Activated CD4-positive, alpha-beta T cell treated with anti-CD3 and anti-CD28 coated beads for 24 hours (primary cell): Measurements from ENCODE around the gene RELA.
A peak's percentile ranks its signal among the peaks of the same experiment; 100 is the strongest.
"Not testable (repeated sequence)": the region's sequence is repeated elsewhere in the genome, so short reads cannot be mapped to it uniquely, and the experiment has no call there.

Source experiments
- DNase-seq, 2 donors: peaks; one replicate each; pipeline ENCODE4 v3.0.0-alpha.2; 2020; ENCODE audit warnings: low read depth in 2 of 2

RELA gene

GRCh38 chr11:65672180-65672860, 9.6 kb upstream of the RELA start:
- no peak for DNase-seq

DNA sequence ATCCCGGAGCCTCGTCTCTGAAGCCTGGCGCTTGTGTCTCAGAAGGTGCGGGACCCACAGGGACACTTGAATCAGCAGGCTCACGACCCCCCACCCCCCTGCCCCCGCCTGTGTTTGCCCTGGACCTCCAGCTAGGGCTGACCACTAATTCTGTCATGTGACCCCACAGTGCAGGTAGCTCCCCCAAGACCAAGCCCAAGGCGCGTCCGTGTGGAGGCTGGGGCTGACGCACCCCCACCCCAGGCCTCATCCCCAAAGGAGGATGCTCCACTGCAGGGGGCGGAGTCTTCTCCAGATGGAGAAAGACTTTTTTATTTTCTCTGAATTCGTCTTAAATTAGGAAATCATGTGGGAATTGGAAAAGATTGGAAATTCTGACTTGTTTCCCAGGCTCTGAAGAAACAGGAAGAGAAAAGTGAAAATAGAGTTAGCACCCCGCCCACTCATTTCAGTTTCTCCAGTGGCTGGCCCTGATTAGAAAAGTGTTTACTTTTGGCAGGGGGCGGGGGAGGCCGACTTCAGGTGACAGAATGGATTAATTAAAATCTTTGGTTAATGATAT, 1.0 kb upstream of the RELA start:
- DNase-seq = peak in 1 of 2 donors; percentile 30

DNA sequence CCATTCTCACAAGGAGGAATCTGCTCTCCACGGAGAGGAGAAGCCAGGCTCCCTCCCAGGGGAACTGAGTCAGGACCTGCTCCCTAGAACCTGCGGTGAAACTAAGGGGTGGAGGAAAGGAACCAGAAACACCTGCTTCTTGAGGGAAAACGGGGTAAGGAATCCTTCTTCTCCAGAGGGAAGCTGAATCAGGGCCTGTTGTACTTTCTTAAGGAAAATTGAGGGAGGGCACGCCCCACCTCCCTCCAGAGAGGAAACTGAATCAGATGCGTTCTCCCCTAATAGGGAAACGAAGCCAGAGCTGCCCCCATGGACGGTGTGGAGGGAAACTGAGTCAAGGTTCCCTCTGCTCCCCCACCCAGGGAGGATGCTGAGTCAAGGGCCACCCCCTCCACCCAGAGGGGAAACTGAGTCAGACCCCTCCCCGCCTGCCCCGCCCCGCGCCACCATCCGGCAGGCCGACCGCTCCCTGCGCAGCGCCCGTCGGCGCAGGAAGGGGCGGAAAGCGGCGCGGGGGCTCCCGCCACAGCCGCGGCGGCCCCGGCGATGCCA, 393 bp downstream of the RELA start:
- no peak for DNase-seq

GRCh38 chr11:65661599-65662246, 993 bp downstream of the RELA start:
- no peak for DNase-seq

- not testable (repeated sequence) for DNase-seq
Observed at GRCh38 chr11:65660908-65661307, 1.8 kb downstream of the RELA start.

- DNase-seq = no peak
Observed at GRCh38 chr11:65660038-65660437, 2.7 kb downstream of the RELA start.

DNA sequence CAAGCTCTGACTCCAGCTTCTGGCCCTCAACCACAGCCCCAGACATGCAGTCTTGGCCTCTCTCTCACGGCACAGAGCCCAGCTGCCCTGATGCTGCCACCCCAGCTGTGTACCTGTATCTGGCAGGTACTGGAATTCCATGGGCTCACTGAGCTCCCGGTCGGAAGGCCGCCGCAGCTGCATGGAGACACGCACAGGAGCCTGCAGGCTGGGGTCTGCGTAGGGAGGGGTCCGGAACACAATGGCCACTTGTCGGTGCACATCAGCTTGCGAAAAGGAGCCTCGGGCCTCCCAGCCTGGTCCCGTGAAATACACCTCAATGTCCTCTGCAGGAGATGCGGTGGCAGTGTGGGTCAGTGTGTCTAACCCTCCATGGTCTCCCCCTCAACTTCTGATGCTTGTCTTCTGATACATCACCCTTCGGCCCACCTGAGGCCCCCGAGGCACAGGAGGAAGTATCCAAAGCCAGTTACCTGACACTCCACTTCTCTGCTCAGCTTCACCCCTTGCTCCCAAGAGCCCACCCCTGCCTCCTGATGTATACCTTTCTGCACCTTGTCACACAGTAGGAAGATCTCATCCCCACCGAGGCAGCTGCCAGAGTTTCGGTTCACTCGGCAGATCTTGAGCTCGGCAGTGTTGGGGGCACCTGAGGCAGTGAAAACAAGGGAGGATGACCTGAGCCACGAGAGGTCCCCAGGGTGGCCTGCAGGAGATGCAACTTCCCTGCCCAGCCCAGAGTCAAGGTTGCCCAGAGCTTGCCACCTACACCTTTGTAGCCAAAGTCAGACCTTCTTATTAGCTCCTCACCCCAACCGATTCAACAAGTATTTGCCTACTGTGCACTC, 4.3 kb downstream of the RELA start:
- no peak for DNase-seq

GRCh38 chr11:65657426-65657825, 5.3 kb downstream of the RELA start:
- DNase-seq = no peak

DNA sequence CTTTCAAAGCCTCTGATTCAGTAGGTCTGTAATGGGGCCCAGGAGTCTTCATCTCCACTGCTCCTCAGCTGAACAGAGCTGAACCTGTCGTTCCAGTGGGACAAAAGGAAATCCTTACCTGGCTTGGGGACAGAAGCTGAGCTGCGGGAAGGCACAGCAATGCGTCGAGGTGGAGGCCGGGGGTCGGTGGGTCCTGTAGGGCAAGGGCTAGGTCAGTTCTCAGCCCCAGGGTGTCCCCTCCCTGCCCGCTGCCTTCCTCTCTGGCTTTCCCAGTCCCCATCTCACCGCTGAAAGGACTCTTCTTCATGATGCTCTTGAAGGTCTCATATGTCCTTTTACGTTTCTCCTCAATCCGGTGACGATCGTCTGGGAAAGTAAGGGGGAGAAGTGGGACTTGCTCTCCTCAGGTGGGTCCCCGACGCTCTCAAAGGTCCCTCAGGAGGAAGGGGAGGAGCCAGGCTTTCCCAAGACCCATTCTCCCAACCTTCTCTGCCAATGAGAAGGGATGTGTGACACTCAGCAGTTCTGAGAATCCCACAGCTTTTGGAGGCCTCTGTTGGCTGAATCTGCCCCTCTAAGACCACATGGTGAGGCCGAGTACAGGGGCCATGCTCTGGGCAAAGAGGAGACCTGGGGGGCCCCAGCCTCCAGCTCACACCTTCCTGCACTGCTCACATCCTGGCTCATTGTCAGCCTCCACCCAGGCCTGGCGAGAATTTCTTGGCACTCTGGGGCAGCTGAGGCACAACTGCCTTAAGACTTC, 7.0 kb downstream of the RELA start:
- DNase-seq = no peak

DNA sequence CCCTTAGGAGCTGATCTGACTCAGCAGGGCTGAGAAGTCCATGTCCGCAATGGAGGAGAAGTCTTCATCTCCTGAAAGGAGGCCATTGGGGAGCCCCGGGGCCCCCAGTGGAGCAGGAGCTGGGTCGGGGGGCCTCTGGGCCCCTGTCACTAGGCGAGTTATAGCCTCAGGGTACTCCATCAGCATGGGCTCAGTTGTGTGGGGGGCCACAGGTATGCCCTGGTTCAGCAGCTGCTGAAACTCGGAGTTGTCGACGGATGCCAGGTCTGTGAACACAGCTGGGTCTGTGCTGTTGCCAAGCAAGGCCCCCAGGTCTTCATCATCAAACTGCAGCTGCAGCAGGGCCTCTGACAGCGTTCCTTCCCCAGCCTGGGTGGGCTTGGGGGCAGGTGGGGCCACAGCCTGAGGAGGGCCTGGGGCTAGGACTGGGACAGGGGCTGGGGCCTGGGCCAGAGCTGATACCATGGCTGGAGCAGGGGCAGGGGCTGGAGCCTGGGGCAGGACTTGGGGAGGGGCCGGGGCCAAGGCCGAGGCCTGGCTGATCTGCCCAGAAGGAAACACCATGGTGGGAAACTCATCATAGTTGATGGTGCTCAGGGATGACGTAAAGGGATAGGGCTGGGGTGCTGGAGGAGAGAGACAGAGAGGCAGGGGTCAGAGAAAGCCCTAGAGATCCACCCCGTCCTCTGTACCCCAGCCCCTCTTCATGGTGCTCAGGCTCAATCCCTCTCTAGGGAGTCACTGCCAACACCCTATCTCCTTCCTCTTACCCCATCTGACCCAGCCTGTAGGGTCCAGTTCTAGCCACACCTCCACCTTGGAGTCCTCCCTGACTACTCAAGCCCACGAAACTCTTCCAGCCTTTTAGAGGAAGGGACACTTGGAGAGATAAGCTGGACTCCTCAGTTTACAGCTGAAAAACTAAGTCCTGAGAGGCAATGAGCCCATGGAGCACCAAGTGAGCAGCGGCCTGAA, 8.1 kb downstream of the RELA start:
- DNase-seq = no peak

- no peak for DNase-seq
Observed at GRCh38 chr11:65653229-65654225, 9.2 kb downstream of the RELA start.

DNA sequence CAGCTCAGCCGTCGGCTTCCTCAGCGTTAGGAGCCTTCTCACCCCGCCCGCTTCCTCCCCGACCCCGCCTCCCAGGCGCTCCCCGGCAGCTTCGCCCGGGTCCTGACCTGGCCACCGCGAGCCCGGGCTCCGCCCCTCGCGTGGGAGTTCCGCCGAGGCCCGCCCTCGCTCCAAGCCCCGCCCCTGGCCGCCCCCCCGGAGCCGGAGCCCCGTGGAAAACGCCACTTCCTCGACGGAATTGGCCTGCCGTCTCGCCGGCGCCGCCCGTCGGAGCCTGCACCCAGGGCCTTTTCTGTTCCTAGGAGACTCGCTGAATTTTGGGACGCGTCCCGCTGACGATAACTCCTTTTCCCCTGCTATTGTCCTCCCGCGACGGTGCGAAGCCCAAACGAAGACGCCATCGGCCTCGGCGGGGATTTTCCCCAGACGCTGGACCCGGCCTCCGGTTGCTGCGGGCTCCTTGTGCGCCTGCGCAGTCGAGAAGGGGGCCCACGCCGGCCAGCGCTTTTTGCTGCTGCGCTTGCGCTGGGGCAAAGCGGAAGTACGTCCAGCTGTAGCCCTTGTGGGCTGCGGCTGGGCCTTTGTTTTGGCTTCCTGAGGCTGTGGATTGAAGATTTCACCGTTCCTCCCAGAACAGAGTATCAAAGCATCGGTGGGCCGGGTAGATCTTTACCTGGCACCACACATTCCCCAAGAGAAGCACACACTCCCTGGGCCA, 10.0 kb downstream of the RELA start:
- DNase-seq = peak; percentile 91 to 95

DNA sequence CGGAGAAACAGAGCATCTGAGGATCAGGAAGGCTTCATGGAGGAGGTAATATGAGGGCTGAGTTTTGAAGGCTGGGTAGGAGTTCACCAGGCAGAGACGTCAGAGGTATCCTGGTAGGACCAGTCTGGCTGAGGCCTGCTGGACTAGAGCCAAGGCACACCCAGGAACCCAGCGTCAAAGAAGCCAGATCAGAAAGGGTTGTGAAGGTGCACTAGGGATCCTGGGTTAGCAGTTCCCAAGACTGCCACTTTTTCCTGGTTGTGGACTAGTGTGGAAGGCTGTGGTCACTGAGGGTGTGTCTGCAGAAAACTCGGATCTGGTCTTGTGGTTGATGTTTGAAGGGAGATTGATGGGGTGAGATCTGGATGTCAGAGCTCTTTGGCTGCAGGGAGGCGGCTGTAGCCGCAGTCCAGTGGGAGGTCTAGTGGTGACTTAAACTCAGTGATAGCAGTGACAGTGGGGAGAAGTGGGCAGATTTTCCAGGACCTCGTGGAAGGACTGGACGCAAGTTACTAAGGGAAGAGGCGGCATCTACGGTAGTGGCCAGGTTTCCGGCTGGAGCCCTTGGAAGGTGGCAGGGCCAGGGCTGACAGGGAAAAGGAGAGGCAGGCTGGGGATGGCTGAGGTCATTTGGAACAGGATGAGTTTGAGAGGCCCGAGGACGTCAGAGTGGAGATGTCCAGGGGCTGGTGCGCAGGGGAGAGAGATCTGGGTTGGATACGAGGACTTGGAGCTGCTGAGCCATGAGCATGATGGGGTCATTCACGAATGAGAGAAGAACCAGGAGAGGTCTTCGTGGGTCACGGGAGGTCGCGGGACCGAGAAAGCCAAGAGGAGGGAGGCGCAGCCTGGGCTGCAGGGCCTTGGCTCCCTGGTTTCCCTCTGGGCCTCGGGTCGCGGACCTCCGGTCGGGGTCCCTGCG, 10.9 kb downstream of the RELA start:
- no peak for DNase-seq

- DNase-seq = no peak
Observed at GRCh38 chr11:65651339-65651588, 11.5 kb downstream of the RELA start.

GRCh38 chr11:65650547-65651338, 12.0 kb downstream of the RELA start:
- DNase-seq = no peak

GRCh38 chr11:65649656-65650546, 12.8 kb downstream of the RELA start:
- DNase-seq = no peak
